ENCODE data around the gene ZNF283. TPM values are rescaled to one million over a fixed set of nuclear protein-coding genes. Genes with fewer than 3 reads are reported as not detected.

Gene ZNF283
- total RNA-seq, 4 donors from 2014 or later: 5.7 to 10.5 (median 8.1) TPM

DNA sequence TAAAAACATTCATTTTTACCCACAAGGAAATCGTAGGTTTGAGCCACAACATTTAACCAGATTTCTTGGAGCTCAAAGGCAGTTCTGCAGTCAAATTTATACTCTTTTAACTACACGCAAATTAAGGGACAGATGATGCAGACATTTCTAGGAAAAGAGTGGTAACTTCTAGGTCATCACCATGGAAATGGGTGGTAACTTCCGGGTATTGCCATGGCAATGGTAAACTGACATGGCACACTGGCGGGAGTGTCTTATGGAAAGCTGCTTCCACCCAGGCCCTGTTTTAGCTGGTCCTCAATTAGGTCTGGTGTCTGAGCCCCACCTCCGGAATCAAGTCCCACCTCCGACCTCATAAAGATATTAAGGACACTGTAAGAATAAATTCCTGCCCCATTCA, 14.4 kb upstream of the ZNF283 start:
- TF ChIP-seq, protein P1, sequence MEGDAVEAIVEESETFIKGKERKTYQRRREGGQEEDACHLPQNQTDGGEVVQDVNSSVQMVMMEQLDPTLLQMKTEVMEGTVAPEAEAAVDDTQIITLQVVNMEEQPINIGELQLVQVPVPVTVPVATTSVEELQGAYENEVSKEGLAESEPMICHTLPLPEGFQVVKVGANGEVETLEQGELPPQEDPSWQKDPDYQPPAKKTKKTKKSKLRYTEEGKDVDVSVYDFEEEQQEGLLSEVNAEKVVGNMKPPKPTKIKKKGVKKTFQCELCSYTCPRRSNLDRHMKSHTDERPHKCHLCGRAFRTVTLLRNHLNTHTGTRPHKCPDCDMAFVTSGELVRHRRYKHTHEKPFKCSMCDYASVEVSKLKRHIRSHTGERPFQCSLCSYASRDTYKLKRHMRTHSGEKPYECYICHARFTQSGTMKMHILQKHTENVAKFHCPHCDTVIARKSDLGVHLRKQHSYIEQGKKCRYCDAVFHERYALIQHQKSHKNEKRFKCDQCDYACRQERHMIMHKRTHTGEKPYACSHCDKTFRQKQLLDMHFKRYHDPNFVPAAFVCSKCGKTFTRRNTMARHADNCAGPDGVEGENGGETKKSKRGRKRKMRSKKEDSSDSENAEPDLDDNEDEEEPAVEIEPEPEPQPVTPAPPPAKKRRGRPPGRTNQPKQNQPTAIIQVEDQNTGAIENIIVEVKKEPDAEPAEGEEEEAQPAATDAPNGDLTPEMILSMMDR (IDR thresholded peaks at IDR 0.05; ENCODE audit: low read depth): no peak

DNA sequence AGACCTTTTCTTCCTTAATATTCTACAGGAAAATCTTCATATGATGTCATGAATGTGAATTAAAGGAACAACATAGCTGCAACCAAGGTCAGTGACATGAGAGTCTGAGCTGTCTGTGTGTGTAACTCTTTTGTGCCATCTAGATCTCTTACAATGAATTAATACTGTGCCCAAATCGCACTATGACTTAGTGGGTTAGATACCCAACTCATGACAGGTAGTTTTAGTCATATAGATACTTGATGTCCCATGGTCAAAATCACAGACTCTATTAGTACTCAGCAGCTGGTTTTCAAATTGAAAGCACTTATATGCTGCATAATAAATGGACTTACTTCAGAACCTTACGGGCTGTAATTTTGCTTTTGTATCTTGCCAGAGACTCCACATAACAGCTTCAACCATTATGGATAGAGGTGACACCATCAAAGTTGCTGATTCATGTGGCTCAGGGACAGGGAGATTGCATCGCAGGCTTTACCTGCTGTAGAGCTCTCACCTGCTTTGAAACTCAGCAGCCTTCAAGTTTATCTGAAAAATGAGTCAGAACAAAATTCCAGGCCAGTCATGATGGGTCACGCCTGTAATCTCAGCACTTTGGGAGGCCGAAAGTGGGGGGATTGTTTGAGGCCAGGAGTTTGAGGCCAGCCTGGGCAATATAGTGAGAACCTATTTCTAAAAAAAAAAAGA, 12.3 kb upstream of the ZNF283 start:
- TF ChIP-seq, protein P1 (IDR thresholded peaks at IDR 0.05; ENCODE audit: low read depth): no peak

DNA sequence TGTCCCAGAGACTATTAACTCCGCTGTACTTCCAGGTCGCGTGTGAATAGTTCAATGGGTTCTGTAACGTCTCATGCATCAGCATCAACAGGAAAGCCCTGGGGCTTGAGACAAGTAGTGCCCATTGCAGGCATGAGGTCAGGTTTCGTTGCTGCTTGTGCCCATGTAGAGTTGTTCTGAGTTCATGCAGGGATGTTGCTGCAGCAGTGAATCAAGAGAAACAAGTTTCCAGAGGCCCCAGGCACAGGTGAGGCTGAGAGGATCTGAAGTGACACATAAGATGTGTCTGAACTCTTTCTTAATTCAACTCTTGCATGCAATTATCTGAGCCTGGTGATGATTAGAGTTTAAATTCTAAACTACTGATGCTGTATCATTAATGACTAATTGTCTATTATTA, 8.6 kb upstream of the ZNF283 start:
- TF ChIP-seq, protein P1 (IDR thresholded peaks at IDR 0.05; ENCODE audit: low read depth): no peak

DNA sequence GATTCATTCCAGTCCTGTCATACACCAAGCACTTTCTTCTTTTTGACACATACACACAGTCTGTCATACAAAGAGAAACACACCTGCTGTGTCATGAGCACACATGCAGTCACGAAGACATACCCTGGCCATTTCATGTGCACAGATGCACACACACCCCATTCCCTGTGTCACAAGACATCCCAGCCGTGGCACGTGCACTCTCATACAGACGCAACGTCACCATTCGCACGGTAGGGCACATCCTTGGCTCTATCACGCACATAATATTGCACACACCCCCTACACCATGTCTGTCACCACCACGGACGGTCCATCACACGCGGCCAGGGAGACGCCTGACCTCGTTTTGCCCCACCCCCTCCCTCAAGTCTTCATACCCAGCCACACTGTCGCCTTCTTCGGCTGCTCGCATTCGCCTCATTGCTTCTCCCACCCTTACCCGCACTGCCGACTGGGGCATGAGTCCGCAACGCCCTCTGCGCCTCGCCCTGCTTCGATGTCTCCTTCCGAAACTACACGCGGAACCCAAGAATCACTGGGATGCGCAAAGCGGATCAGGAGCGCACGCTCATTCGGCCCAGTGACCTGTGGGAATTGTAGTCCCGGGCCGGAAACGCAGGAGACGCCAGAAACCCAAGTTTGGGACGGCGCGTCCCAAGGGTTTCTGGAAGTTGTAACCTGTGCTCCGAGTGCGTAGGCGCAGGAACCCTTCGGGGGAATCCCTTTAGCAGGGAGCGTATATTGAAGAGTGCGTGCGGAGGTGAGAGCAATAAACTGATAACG, 6.8 kb upstream of the ZNF283 start:
- TF ChIP-seq, protein P1 (IDR thresholded peaks at IDR 0.05; ENCODE audit: low read depth): no peak

DNA sequence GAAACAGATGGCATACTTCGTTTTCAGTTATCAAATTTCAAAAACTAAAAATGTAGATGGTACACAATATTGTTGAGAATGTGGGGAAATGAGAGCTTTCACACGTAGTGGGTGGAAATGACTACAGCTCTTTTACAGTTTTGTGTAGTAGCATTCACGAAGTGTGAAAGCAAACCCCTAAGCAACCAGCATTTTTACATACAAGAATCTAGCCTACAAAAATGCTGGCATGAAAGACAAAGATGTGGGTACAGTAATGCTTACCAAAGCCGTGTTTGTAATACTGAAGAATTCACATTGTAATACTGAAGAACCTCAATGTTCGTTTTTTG, 6.3 kb upstream of the ZNF283 start:
- TF ChIP-seq, protein P1 (IDR thresholded peaks at IDR 0.05; ENCODE audit: low read depth): no peak

DNA sequence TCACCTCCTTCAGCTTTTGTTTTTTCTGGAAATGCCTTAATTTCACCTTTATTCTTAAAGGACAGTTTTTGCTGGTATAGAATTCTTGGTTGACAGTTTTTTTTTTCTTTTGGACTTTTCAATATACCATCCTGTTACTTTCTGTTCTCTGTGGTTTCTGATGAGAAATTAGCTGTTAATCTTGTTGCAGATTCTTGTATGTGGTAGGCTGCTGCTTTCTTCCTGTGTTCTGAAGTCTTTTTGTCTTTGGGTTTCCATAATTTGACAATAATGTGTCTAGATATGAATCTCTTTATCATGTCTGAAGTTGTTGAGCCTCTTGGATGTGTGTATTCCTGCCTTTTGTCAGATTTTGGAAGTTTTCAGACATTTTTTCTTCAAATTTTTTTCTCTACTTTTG, 12.0 kb downstream of the ZNF283 start:
- TF ChIP-seq, protein P1 (IDR thresholded peaks at IDR 0.05; ENCODE audit: low read depth): no peak

DNA sequence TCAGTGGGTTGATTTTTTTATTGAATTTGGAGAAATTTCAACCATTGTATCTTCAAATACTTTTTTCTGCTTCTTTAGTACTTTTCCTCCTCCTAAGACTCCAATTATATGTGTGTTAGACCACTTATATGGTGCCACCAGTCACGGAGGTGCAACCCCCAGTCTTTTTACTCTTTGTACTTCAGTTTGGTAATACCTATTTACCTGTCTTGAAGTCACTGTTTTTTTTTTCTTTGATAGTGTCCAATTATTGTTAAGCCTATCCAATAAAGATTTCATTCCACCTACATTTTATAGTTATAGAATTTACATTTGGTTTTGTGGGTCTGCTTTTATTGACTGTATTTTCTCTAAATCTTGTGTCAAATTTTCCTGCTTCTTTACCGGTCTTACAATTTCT, 14.9 kb downstream of the ZNF283 start:
- TF ChIP-seq, protein P1 (IDR thresholded peaks at IDR 0.05; ENCODE audit: low read depth): no peak
